ENCODE measurements around the gene COA8. TPM values are rescaled to one million over a fixed set of nuclear protein-coding genes. Genes with fewer than 3 reads are reported as not detected.

COA8 gene
- total and polyA plus RNA-seq, 2 of the 13 experiments (the other 11 are each of a cell fraction or from before 2014, with no cell fraction given), result 10.9 to 25.1 TPM

GRCh38 chr14:103517721-103518421 is 44.9 kb upstream of the COA8 start (continued):
- TF ChIP-seq ZNF407 (CRISPR knock-in tag; IDR thresholded peaks at IDR 0.05; ENCODE audit: not compliant biosample characterization) (no peak), ZNF317 (CRISPR knock-in tag; IDR thresholded peaks at IDR 0.05) (peak; percentile 31; the same call in 1 of the 2 replicates), GRHL1 (CRISPR knock-in tag; conservative IDR thresholded peaks at IDR 0.05) (no peak), ZBTB20 (CRISPR knock-in tag; IDR thresholded peaks at IDR 0.05; ENCODE audit: borderline replicate concordance, low read depth) (no peak), ZFY (CRISPR knock-in tag; IDR thresholded peaks at IDR 0.05) (peak; percentile 27; the same call in 1 of the 2 replicates), ZNF567 (CRISPR knock-in tag; IDR thresholded peaks at IDR 0.05; ENCODE audit: borderline replicate concordance) (no peak), FOXC1 (CRISPR knock-in tag; IDR thresholded peaks at IDR 0.05; ENCODE audit: borderline replicate concordance) (no peak; the same call in 1 of the 2 replicates), SMAD1 (CRISPR knock-in tag; IDR thresholded peaks at IDR 0.05; ENCODE audit: borderline replicate concordance, low read depth) (peak; percentile 4; the same call in 1 of the 2 replicates), SPEN (CRISPR knock-in tag; IDR thresholded peaks at IDR 0.05; ENCODE audit: low read depth) (peak; percentile 66; the same call in 1 of the 2 replicates), ZNF747 (CRISPR knock-in tag; IDR thresholded peaks at IDR 0.05; ENCODE audit: borderline replicate concordance) (0 out of 2 replicates have a peak, but pooled peaks have one; percentile 4), TCF7 (IDR thresholded peaks at IDR 0.05; ENCODE audit: low read depth) (no peak), FOXJ3 (CRISPR knock-in tag; IDR thresholded peaks at IDR 0.05; ENCODE audit: borderline replicate concordance) (no peak), DMTF1 (CRISPR knock-in tag; IDR thresholded peaks at IDR 0.05) (no peak), ZNF460 (CRISPR knock-in tag; IDR thresholded peaks at IDR 0.05; ENCODE audit: borderline replicate concordance) (no peak), NAIF1 (CRISPR knock-in tag; IDR thresholded peaks at IDR 0.05; ENCODE audit: borderline replicate concordance) (no peak), ZNF547 (CRISPR knock-in tag; IDR thresholded peaks at IDR 0.05) (no peak)

Data from HepG2 (cell line).